SH-SY5Y (cell line): ENCODE results near the gene DNER.

ENCODE experiments used
- GATA2 ChIP-seq: IDR thresholded peaks from 2 replicates; pipeline ENCODE4 v1.6.1; 2011; ENCODE audit warnings: mild to moderate bottlenecking, low read depth, low read length
- GATA3 ChIP-seq: IDR thresholded peaks from 2 replicates; pipeline ENCODE4 v1.6.1; 2011; ENCODE audit warnings: low read depth, mild to moderate bottlenecking, low read length, moderate library complexity

- TF ChIP-seq GATA2, result no peak
- TF ChIP-seq GATA3, result no peak
Observed at GRCh38 chr2:229346816-229347540, 367.4 kb downstream of the DNER start.
